ENCODE measurements around the gene APCDD1L. TPM values are rescaled to one million over a fixed set of nuclear protein-coding genes. Genes with fewer than 3 reads are reported as not detected.
A peak's percentile ranks its signal among the peaks of the same experiment; 100 is the strongest.

The APCDD1L gene
- total RNA-seq, 1 experiment from 2014 or later = not detected

DNA sequence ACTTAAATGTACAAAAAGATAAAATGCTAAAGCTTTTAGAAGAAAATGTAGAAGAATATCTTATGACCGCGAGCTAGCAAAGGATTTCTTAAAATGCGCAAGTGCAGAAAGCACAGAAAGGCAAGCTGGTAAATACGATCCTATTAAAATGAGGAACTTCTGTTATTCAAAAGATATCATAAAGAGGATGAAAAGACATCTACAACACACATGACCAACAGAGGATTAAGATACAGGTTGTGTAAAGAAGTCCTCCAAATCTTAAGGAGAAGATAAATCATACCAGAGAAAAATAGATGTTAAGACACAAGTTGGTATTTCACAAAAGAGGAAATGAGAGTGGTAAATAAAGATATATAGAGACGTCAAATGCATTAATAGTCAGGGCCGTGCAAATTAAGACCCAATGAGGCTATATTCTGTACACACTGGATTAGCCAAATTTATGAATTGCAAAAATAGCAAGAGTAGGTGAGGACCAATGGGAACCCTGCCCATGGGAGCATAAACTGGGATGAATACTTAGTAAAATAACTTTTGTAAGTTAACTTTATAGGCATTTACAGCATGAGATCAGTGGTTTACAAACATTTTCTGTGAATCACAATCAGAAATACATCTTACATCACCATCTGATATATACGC lies 23.0 kb downstream of the APCDD1L start:
- no peak for DNase-seq (ENCODE audit: low spot score)

DNA sequence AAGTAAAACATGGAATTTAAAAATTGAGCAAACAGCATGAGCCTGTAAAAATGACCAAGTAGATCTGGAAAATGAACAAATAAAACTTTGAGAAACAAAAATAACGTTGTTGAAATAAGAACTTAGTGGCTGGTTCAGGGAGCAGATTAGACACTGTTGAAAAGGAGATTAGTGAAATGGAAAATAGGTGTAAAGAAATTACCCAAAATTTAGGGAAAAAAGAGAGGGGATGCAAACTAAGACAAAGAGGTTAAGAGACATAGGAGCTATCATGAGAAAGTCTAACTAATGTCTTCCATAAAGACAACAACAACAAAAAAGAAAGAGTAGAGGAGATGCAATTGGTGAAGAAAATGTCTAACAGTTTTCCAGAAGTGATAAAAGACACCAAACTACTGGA lies 29.0 kb downstream of the APCDD1L start:
- no peak for DNase-seq (ENCODE audit: low spot score)

GRCh38 chr20:58485393-58485792 lies 29.8 kb downstream of the APCDD1L start:
- no peak for DNase-seq (ENCODE audit: low spot score)

GRCh38 chr20:58483470-58483869 lies 31.7 kb downstream of the APCDD1L start:
- DNase-seq (ENCODE audit: low spot score) = no peak

DNA sequence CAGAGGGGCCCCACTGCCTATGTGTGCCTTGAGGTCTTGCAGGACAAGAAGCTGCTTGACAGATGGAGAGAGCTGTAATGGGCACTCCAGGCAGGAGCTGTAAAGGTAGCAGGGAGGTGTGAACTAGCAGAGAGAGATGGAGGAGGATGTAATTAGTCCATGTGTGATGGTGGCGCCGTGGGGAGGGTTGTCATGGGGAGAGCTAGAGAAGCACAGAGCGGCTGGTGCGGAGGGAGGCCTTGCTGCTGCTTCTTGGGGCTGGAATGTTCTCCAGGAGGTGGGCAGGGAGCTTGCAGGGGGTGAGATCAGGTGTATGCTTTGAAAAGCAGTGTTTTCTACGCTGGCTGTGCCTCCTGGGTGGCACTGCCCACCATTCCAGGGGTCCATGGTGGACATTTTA lies 32.1 kb downstream of the APCDD1L start:
- no peak for DNase-seq (ENCODE audit: low spot score)

DNA sequence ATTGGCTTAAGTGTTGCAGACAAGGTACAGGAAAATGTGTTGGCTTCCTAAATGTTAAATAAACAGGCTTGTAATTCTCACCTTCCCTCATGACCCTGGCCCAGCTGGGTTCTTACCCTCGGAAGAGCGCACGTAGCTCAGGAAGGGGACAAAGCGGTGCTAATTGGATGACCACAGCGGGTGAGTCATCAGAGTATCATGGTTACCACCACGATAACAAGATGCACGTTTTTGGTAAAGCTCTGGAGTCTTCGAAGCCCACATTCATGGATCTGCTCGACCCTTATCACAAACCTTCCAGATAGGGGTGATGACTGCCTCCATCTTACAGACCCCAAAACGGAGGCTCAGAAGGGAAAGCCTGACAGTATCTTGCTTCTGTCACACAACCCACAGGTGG lies 32.8 kb downstream of the APCDD1L start:
- no peak for DNase-seq (ENCODE audit: low spot score)

DNA sequence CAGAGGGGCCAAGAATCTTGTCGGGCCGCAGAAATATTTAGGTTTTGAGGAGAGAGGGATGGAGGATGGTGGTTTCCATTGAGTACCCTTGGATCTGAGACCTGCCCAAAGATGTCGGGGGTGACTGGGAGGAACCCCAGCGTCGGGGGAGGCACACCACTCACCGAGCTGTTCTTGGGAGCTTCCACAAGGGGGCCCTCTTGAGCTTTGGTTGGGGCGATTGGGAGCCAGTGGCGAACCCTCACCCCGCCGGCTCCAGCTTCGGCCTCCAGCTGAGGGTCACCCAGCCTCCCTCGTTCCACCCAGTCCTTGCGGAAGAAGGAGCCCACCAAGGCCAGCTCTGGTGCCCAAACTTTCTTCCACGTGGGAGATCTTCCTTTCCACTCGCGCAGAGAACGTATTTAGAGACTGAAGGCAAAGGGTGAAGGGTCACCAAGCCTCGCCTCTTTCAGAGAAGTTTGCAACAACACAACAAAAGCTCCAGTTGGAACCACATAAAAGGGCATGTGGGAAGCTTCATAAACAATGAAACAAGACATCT lies 33.6 kb downstream of the APCDD1L start:
- DNase-seq (ENCODE audit: low spot score) = peak; percentile 77

DNA sequence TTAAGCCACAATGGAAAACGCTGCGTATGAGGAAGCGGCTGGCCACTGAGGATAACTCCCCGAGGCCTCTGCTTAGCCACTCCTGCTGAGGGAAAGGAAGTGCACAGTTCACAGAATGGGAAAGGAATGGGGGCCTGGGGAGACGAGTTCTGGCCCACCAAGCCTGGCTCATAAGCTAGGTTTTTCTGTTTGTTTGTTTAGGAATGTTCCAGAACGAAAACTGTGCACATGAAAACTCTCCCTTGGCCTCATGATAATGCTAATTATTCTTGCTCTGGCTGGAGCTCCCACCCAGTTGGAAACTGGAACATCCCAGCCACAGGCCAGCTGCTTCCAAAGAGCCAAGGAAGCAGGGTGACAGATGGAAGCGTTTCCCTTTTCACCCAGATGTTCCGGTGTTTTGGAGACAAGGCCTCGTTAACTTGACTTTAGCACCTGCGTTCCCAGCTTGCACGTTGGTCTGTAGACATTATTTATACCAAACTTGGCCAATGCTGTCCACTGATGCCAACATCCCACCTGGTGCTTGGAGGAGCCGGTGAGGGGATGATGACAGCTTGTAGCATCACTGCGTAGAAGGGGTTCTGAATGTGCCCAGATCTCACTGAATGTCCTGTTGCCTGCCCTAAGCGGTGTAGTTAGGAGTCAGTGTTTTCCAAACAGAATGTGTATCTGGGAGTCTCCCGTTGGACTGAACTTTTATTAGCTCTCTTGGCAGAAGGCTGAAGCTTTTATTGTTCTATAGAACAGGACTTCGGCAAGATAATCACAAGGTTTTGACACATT lies 34.5 kb downstream of the APCDD1L start:
- no peak for DNase-seq (ENCODE audit: low spot score)

GRCh38 chr20:58479726-58480440 lies 35.3 kb downstream of the APCDD1L start:
- no peak for DNase-seq (ENCODE audit: low spot score)

DNA sequence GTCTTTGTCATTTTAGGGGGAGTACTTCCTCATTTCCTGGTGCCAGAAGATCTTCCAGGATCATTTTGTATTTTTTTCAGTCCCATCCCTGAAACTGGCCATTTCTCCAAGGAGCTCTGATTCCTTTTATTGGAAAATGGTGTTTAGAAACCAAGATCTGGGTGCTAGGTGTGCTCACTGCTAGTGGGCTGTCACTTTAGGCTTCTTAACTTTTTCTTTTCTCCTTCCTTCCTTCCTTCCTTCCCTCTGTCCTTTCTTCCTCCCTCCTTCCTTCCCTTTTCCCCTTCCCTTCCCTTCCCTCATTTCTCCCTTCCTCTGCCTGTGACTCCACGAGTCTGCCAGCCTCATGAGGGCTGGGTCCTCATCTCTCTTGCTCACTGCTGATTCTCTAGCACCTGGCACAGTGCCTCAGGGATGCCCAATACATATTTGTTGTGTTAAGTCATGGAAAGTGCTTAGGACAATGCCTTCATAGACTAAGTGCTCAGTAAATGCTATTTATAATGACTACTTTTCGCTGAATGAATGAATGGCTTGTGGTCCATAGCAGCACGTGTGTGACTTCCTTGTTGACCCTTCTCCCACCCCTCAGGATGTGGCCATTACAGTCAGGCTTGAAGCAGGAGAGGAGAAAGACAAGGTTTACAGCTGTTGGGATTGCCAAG lies 36.9 kb downstream of the APCDD1L start:
- no peak for DNase-seq (ENCODE audit: low spot score)

GRCh38 chr20:58475466-58475865 lies 39.7 kb downstream of the APCDD1L start:
- no peak for DNase-seq (ENCODE audit: low spot score)

DNA sequence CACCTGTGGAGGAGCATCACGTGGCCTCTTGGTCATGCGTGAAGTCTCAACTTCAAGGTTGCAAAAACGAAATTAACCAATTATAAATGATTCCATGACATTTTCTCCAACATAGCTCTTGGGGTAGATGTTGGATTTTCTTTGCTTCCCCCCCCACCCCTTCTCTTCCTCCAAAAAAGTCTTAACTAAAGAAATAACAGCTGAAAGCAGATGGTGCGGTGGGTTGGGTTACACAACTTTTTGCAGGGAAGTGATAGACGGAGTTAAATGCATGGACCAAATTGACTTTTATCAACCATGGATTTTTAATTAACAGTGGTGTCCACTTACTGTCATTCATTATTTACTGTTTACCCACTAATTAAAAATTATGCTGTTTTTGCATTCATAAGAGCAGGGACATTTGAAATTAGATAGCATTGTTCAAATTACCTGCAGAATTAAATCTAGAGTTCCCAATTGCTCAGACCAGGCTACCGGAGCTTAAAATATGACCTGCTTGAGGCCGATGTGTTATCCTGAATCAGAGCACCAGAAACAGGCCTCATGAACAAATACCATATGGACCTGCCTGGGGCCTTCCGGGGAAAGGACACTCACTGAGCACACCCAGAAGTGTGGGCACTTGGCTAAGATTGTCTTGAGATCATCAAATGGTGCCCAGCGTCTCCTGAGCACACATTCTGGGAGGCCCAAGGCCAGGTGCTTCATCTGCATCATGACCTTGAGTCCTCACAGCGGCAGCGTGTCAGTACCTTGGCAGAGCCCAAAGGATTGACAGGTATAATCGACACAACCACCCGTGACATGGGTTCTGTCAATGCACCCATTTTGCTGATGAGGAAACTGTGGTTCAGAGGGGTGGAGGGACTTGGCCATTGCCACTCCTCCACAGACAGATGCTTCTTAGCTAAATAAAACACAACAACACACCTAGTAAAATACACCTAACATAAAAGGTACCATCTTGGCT lies 41.5 kb downstream of the APCDD1L start:
- no peak for DNase-seq (ENCODE audit: low spot score)

DNA sequence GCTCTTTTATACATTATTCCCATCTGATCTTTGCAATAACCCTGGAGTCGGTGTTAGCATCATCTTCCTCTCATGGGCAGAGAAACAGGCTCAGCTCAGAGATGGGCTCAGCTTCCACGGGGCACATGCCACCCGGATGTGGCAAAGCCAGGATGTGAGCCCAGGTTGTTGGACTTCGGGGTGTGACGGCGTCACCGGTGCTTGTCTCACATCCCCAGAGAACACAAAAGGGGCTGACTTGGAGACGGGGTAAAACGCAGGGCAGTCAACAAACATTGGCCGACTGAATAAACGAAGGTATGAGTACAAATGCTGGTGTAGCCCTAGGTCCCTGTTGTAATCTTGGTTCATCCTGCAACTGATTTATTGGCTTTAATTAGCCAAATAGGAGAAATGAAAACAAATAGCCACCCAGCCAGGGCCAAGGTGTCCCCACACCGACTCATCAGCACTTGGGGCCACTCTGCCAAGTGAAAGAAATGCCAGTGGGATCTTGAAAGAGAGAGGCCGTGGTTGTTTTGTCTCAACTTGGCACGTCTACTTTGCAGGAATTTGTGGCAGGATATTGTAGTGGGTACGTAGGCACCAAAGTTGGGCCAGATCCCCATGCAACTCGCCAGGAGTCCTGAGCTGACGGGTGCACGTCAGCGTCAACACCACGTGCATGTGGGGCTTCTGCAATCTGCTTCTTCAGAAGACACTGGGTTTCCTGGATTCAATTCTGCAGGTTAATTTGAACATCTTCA lies 42.8 kb downstream of the APCDD1L start:
- DNase-seq (ENCODE audit: low spot score) = no peak

DNA sequence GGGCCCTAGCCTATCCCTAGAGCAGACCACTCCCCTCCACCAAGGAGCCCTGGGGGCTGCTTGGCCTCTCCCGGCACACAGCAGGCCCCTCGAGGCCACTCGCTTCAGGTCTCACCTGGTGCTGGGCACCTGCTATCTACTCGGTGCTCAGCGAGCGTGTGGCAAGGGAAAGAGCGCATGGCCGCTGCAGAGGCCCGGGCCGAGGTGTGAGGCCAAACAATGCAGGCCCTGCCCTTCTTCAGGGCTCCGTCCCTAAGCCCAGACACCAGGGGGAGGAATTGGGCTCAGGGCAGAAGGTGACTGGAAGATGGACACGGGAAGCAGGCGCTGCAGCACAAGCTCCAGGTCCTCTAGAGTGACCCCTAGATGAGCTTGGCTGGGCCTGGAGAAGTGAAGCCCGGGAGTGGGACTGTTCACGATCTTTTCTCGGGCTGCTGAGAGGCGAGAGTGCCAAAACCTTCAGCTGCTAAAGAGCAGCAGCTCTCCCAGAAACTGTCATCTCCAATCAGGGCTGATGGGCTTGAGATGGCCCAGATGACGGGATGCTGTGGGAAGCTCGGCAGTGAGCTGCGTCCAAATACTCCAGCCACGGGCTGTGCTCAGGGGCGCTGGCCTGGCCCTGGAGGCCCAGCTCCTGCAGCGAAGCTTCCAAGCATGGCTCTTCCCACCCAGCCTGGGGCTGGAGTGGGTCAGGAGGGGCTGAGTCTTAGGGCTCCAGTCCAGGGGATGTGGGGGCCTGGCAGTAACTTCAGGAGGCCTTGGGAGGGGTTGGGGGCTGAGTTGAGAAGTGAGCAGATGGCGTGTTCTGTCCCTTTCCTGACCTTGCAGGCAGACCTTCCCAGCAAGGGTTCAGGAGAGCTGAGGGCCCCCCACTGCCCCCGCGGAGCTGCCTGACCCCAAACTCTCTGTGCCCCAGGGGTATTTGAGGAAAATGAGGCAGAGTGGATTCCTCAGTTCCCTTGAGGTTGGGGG lies 43.7 kb downstream of the APCDD1L start:
- no peak for DNase-seq (ENCODE audit: low spot score)

- no peak for DNase-seq (ENCODE audit: low spot score)
These were observed 44.6 kb downstream of the APCDD1L start for GRCh38 chr20:58470336-58471192.

DNA sequence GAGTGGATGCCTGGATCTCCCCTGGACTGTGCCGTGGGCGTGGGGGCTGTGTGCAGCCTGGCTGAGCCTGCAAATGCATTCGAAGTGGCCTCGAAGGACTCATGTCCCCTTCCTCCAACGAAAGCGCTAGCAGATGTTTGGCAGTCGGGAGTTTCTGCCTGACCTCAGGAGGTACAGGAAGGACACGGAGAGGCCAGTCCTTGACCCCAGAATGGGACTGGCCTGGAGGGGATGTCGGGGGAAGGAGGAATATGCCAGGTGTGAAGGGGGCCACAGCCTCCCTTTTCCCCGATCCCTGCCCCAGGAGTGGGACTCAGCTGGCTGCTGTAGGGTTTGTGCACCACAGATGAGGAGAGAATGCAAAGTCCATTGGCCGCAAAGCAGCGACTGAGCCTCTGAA lies 45.6 kb downstream of the APCDD1L start:
- no peak for DNase-seq (ENCODE audit: low spot score)
